GM23338 (cell line): ENCODE measurements around the gene CCDC110. TPM values are rescaled to one million over a fixed set of nuclear protein-coding genes. Genes with fewer than 3 reads are reported as not detected.

Experiments used
- ATAC-seq: fragments of 200-7000 bp; cut with Tn5 transposase; 3 replicates; pipeline ENCODE4 v1.9.1; 2020
- DNase-seq: peaks from one replicate; pipeline ENCODE4 v3.0.0-alpha.2; 2015; ENCODE audit warnings: low spot score
- H2AFZ ChIP-seq: fragments of 200-600 bp; sonication (generic); 2 replicates; pipeline ENCODE4 v1.8.0; 2016; ENCODE audit warnings: antibody characterized with exemption, mild to moderate bottlenecking, moderate library complexity
- H3F3A ChIP-seq: fragments of 200-600 bp; sonication (generic); replicated peaks from 2 replicates; pipeline ENCODE4 v1.8.0; 2017; ENCODE audit warnings: antibody characterized with exemption, mixed run types, low read depth
- H3K27ac ChIP-seq: fragments of 200-600 bp; sonication (generic); 2 replicates; pipeline ENCODE4 v1.6.1; 2016; ENCODE audit warnings: low read depth
- H3K27me3 ChIP-seq: fragments of 200-600 bp; sonication (generic); 2 replicates; pipeline ENCODE4 v1.8.0; 2016; ENCODE audit warnings: mild to moderate bottlenecking, mixed run types, moderate library complexity; ENCODE audit not compliant: insufficient read depth
- H3K36me3 ChIP-seq: fragments of 200-600 bp; sonication (generic); 2 replicates; pipeline ENCODE4 v1.8.0; 2016; ENCODE audit warnings: mild to moderate bottlenecking; ENCODE audit not compliant: insufficient read depth
- H3K4me1 ChIP-seq: fragments of 200-600 bp; sonication (generic); 2 replicates; pipeline ENCODE4 v1.8.0; 2016; ENCODE audit warnings: mild to moderate bottlenecking, moderate library complexity; ENCODE audit not compliant: insufficient read depth
- H3K4me2 ChIP-seq: fragments of 200-600 bp; sonication (generic); 2 replicates; pipeline ENCODE4 v1.7.1; 2017; ENCODE audit warnings: mixed run types
- H3K4me3 ChIP-seq: fragments of 200-600 bp; sonication (generic); 2 replicates; pipeline ENCODE4 v1.6.1; 2016; ENCODE audit warnings: mixed run types
- H3K79me2 ChIP-seq: fragments of 200-600 bp; sonication (generic); replicated peaks from 2 replicates; pipeline ENCODE4 v1.8.0; 2017; ENCODE audit warnings: mild to moderate bottlenecking; ENCODE audit not compliant: insufficient read depth
- H3K9me2 ChIP-seq: fragments of 200-600 bp; sonication (generic); 2 replicates; pipeline ENCODE4 v1.8.0; 2017; ENCODE audit not compliant: insufficient read depth
- H4K20me1 ChIP-seq: fragments of 200-600 bp; sonication (generic); replicated peaks from 2 replicates; pipeline ENCODE4 v1.8.0; 2017; ENCODE audit warnings: mild to moderate bottlenecking; ENCODE audit not compliant: insufficient read depth
- H3K27ac Mint-ChIP-seq: 2 replicates; pipeline ENCODE4 v1.8.0; 2020; ENCODE audit warnings: inconsistent platforms, mild to moderate bottlenecking, moderate library complexity, mixed read lengths
- H3K27me3 Mint-ChIP-seq: 3 replicates; pipeline ENCODE4 v1.8.0; 2022; ENCODE audit warnings: low read depth, mild to moderate bottlenecking, moderate library complexity, mixed read lengths, inconsistent platforms; ENCODE audit not compliant: insufficient read depth, poor library complexity
- H3K36me3 Mint-ChIP-seq: 3 replicates; pipeline ENCODE4 v1.8.0; 2021; ENCODE audit warnings: low read depth, mild to moderate bottlenecking, inconsistent platforms, moderate library complexity, mixed read lengths
- H3K4me1 Mint-ChIP-seq: 3 replicates; pipeline ENCODE4 v1.8.0; 2020; ENCODE audit warnings: mild to moderate bottlenecking, inconsistent platforms, mixed read lengths
- H3K4me3 Mint-ChIP-seq: 3 replicates; pipeline ENCODE4 v1.8.0; 2021; ENCODE audit warnings: moderate library complexity, mild to moderate bottlenecking, inconsistent platforms, mixed read lengths
- H3K9me3 Mint-ChIP-seq: 3 replicates; pipeline ENCODE4 v1.8.0; 2020; ENCODE audit warnings: moderate library complexity, mild to moderate bottlenecking, inconsistent platforms, mixed read lengths
- CREB1 ChIP-seq: fragments of 250-450 bp; sonication (Bioruptor Pico); IDR thresholded peaks from 2 replicates; pipeline ENCODE4 v1.5.0; 2020; ENCODE audit warnings: low read depth, mild to moderate bottlenecking, moderate library complexity
- CTCF ChIP-seq, 2 experiments: fragments of 200-600 bp in 1 of 2; sonication (generic) in 1 of 2; conservative IDR thresholded peaks; 2 replicates each; pipeline versions ENCODE4 v1.5.1 to v1.6.1; 2016 to 2017; ENCODE audit warnings: antibody characterized with exemption in 2 of 2, low read depth in 2 of 2, mild to moderate bottlenecking in 2 of 2, moderate library complexity in 1 of 2
- ETS1 ChIP-seq: IDR thresholded peaks from 2 replicates; pipeline ENCODE4 v1.6.1; 2016; ENCODE audit warnings: antibody characterized with exemption
- EZH2 ChIP-seq: fragments of 200-600 bp; sonication (generic); IDR thresholded peaks from one replicate; pipeline ENCODE4 v1.8.0; 2017; ENCODE audit warnings: antibody characterized with exemption, mild to moderate bottlenecking, low read depth; ENCODE audit not compliant: unreplicated experiment
- EZH2phosphoT487 ChIP-seq: fragments of 200-600 bp; sonication (generic); IDR thresholded peaks from one replicate; pipeline ENCODE4 v1.8.1; 2018; ENCODE audit warnings: antibody characterized with exemption; ENCODE audit not compliant: unreplicated experiment
- JUNB ChIP-seq: IDR thresholded peaks from one replicate; pipeline ENCODE4 v1.6.1; 2016; ENCODE audit warnings: antibody characterized with exemption; ENCODE audit not compliant: unreplicated experiment
- NANOG ChIP-seq: IDR thresholded peaks from 2 replicates; pipeline ENCODE4 v1.6.1; 2016; ENCODE audit warnings: antibody characterized with exemption, borderline replicate concordance
- POLR2AphosphoS5 ChIP-seq: IDR thresholded peaks from 2 replicates; pipeline ENCODE4 v1.6.1; 2016; ENCODE audit warnings: antibody characterized with exemption, low read depth
- REST ChIP-seq: IDR thresholded peaks from one replicate; pipeline ENCODE4 v1.6.1; 2018; ENCODE audit warnings: antibody characterized with exemption; ENCODE audit not compliant: unreplicated experiment
- STAT1 ChIP-seq: IDR thresholded peaks from one replicate; pipeline ENCODE4 v1.6.1; 2016; ENCODE audit warnings: antibody characterized with exemption; ENCODE audit not compliant: unreplicated experiment
- ZNF114 ChIP-seq: fragments of 250-450 bp; sonication (Bioruptor Pico); IDR thresholded peaks from 2 replicates; pipeline ENCODE4 v1.5.0; 2020; ENCODE audit warnings: mild to moderate bottlenecking, moderate library complexity
- ZNF331 ChIP-seq: fragments of 250-450 bp; sonication (Bioruptor Pico); IDR thresholded peaks from 2 replicates; pipeline ENCODE4 v1.5.0; 2020; ENCODE audit warnings: low read depth, mild to moderate bottlenecking, moderate library complexity
- ZNF462 ChIP-seq: fragments of 250-450 bp; sonication (Bioruptor Pico); IDR thresholded peaks from 2 replicates; pipeline ENCODE4 v1.5.0; 2020; ENCODE audit warnings: mild to moderate bottlenecking, moderate library complexity
- polyA plus RNA-seq: library from polyadenylated mRNA; unstranded; fragments of >200 nt; fragmentation: Nextera tagmentation; extraction: Ambion mirVana; gene quantifications from 2 replicates; pipeline ENCODE4 v1.2.1, GENCODE V29; 2016
- total RNA-seq: library from RNA; depleted of rRNA; stranded (reverse); fragments of >200 nt; shearing (Covaris generic); gene quantifications from 2 replicates; pipeline ENCODE4 v1.2.3, GENCODE V29; 2014

CCDC110 gene
- total and polyA plus RNA-seq, 2 experiments from 2014 or later = 5.4 to 6.7 TPM

- no peak for TF ChIP-seq EZH2
Measured at GRCh38 chr4:185510806-185511205, 39.3 kb upstream of the CCDC110 start (continued).

GRCh38 chr4:185508181-185508580 lies 36.6 kb upstream of the CCDC110 start:
- Mint-ChIP-seq H3K27me3 (peaks cover 3% of the 10 kb centered on the region), H3K9me3 (no peaks in the 10 kb centered on the region), H3K27ac (no peak overlapping the region; the same call in 1 of the 2 replicates), H3K4me3 (no peak overlapping the region), H3K36me3 (no peaks in the 10 kb centered on the region), H3K4me1 (no peaks in the 10 kb centered on the region)
- Histone ChIP-seq H3K36me3 (no peaks in the 10 kb centered on the region), H3K79me2 (no peaks in the 10 kb centered on the region), H3F3A (no peaks in the 10 kb centered on the region), H3K9me2 (no peaks in the 10 kb centered on the region), H3K27me3 (no peaks in the 10 kb centered on the region), H4K20me1 (no peaks in the 10 kb centered on the region), H3K4me1 (no peaks in the 10 kb centered on the region; the same call in 1 of the 2 replicates), H2AFZ (no peak overlapping the region), H3K4me3 (no peak overlapping the region), H3K4me2 (no peak overlapping the region), H3K27ac (no peak overlapping the region)
- no peak for DNase-seq
- no peak for TF ChIP-seq CREB1 (CRISPR knock-in tag)
- no peak for TF ChIP-seq NANOG
- TF ChIP-seq ZNF331 (CRISPR knock-in tag) = no peak
- TF ChIP-seq STAT1 = no peak
- no peak for TF ChIP-seq POLR2AphosphoS5
- no peak for TF ChIP-seq CTCF (conservative IDR thresholded peaks at IDR 0.05; ENCODE audit: low read depth in 2 of 2)
- no peak for TF ChIP-seq JUNB
- no peak for TF ChIP-seq EZH2phosphoT487
- no peak for TF ChIP-seq ZNF462 (CRISPR knock-in tag)
- no peak for TF ChIP-seq REST
- TF ChIP-seq ETS1 = no peak
- TF ChIP-seq EZH2 = no peak
- TF ChIP-seq ZNF114 (CRISPR knock-in tag) = no peak
- no peak for ATAC-seq
